ENCODE results near the gene SRPK3.
"Not testable (repeated sequence)": the region's sequence is repeated elsewhere in the genome, so short reads cannot be mapped to it uniquely, and the experiment has no call there.

GRCh38 chrX:153818064-153818463 is 37.2 kb downstream of the SRPK3 start:
- TF ChIP-seq CTCF (conservative IDR thresholded peaks at IDR 0.05; ENCODE audit: low read length); EZH2phosphoT487 (IDR thresholded peaks at IDR 0.05; ENCODE audit: borderline replicate concordance, low read depth, low read length): not testable (repeated sequence)
